OCI-LY7 (cell line): Measurements from ENCODE around the gene ITM2C. TPM values are rescaled to one million over a fixed set of nuclear protein-coding genes. Genes with fewer than 3 reads are reported as not detected.

Experiments used
- BruUV-seq: library from RNA; stranded (reverse); fragments of 400-500 nt; replicated peaks from 2 replicates; lab custom pipeline; 2021; lab: Mats Ljungman, UMichigan
- CTCF ChIA-PET: fragments of 300-600 bp; sonication (Branson Sonifier 250); formaldehyde crosslinking; loops from one replicate; lab custom pipeline; 2022; ENCODE audit warnings: antibody characterized with exemption; ENCODE audit not compliant: unreplicated experiment; lab: Charles Lee
- POLR2A ChIA-PET: fragments of 300-600 bp; sonication (Branson Sonifier 250); formaldehyde crosslinking; loops from one replicate; lab custom pipeline; 2022; ENCODE audit warnings: antibody characterized with exemption; lab: Charles Lee
- DNase-seq: peaks from one replicate; pipeline ENCODE4 v3.0.0-alpha.2; 2015; ENCODE audit warnings: low spot score
- H2AFZ ChIP-seq: fragments of 200-600 bp; sonication (generic), shearing (Covaris generic); 2 replicates; pipeline ENCODE4 v1.6.1; 2014; ENCODE audit warnings: mild to moderate bottlenecking, antibody characterized with exemption, low read length, moderate library complexity
- H3K27ac ChIP-seq: fragments of 200-600 bp; sonication (generic); 2 replicates; pipeline ENCODE4 v1.5.1; 2014; ENCODE audit warnings: mixed run types, low read depth, mild to moderate bottlenecking, moderate library complexity, low read length, inconsistent platforms; ENCODE audit not compliant: poor library complexity, severe bottlenecking
- H3K36me3 ChIP-seq: fragments of 200-600 bp; sonication (generic); 2 replicates; pipeline ENCODE4 v1.6.1; 2014; ENCODE audit warnings: mild to moderate bottlenecking, antibody characterized with exemption, low read length, moderate library complexity, mixed read lengths; ENCODE audit not compliant: insufficient read depth
- H3K4me1 ChIP-seq: fragments of 200-600 bp; sonication (generic); 2 replicates; pipeline ENCODE4 v1.5.1; 2014; ENCODE audit warnings: mild to moderate bottlenecking, low read length; ENCODE audit not compliant: insufficient read depth, poor library complexity, severe bottlenecking
- H3K4me2 ChIP-seq: fragments of 200-600 bp; sonication (generic); 2 replicates; pipeline ENCODE4 v1.6.1; 2014; ENCODE audit warnings: mild to moderate bottlenecking, low read length
- H3K4me3 ChIP-seq: fragments of 200-600 bp; sonication (generic); 2 replicates; pipeline ENCODE4 v1.5.1; 2014; ENCODE audit warnings: mild to moderate bottlenecking, low read depth, low read length; ENCODE audit not compliant: poor library complexity, severe bottlenecking
- H3K79me2 ChIP-seq: fragments of 200-600 bp; sonication (generic); 2 replicates; pipeline ENCODE4 v1.6.1; 2016; ENCODE audit warnings: low read depth, mild to moderate bottlenecking, low read length, moderate library complexity, mixed read lengths; ENCODE audit not compliant: insufficient read depth
- H3K9me2 ChIP-seq: fragments of 200-600 bp; sonication (generic); 2 replicates; pipeline ENCODE4 v1.6.1; 2016; ENCODE audit warnings: mild to moderate bottlenecking, low read length, mixed read lengths; ENCODE audit not compliant: insufficient read depth
- H3K9me3 ChIP-seq: fragments of 200-600 bp; sonication (generic); 2 replicates; pipeline ENCODE4 v1.6.1; 2014; ENCODE audit warnings: mild to moderate bottlenecking, mixed run types, low read length, mixed read lengths
- H4K20me1 ChIP-seq: fragments of 200-600 bp; sonication (generic); 2 replicates; pipeline ENCODE4 v1.6.1; 2014; ENCODE audit warnings: mild to moderate bottlenecking, antibody characterized with exemption, low read length, moderate library complexity, mixed read lengths; ENCODE audit not compliant: insufficient read depth
- EZH2phosphoT487 ChIP-seq: fragments of 200-600 bp; sonication (generic); IDR thresholded peaks from 2 replicates; pipeline ENCODE4 v1.6.1; 2018; ENCODE audit warnings: low read depth, borderline replicate concordance, mild to moderate bottlenecking, mixed run types, antibody characterized with exemption, low read length, moderate library complexity, mixed read lengths
- intact Hi-C: fragments of 100-400 bp; cut with micrococcal nuclease; formaldehyde crosslinking; loops from one replicate; pipeline ENCODE4 v1.10.0; 2022; ENCODE audit not compliant: unreplicated experiment
- total RNA-seq, 2 experiments: library from RNA; depleted of rRNA in 1 of 2; stranded (reverse); fragments of >200 nt in 1 of 2; shearing (Covaris generic) in 1 of 2; gene quantifications; 2 replicates each; pipeline ENCODE4 v1.2.3, GENCODE V29; 2014 to 2022
- TF ChIP-seq, protein P1 (sequence below): fragments of 200-600 bp; sonication (generic); conservative IDR thresholded peaks from 2 replicates; pipeline ENCODE4 v1.5.1; 2014; ENCODE audit warnings: mild to moderate bottlenecking, antibody characterized with exemption, low read length, moderate library complexity, mixed read lengths

ITM2C gene
- total RNA-seq, 2 experiments from 2014 or later, result not detected

DNA sequence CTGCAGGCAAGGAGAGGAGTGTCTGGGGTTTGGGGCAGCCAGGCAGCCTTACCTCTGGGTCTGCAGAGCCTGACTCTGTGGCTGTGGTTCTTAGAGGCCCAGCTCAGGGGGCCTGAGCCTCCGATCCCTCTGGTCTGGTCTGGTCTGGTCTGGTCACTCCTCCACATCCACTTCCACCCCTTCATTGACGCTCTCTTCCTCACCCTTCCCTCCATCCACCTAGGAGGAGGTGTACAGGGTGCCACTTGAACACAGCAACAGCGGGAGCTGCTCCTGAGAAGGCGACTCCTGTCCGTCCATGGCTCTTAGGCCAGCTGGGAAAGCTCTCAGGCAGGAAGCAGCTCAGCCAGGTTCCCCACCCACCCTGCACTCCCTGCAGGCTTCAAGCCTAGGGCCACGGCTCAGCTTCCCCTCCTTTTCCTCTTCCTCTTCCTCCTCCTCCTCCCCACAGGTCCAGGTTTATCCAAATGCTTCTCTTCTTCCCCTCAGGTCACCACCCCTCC lies 43.4 kb downstream of the ITM2C start:
- Histone ChIP-seq H3K4me1 (no peaks in the 10 kb centered on the region), H3K4me2 (no peak overlapping the region), H3K27ac (no peak overlapping the region), H2AFZ (no peak overlapping the region), H3K79me2 (no peaks in the 10 kb centered on the region), H4K20me1 (no peaks in the 10 kb centered on the region), H3K36me3 (no peaks in the 10 kb centered on the region), H3K9me3 (no peaks in the 10 kb centered on the region), H3K9me2 (no peaks in the 10 kb centered on the region), H3K4me3 (no peak overlapping the region)
- TF ChIP-seq, protein P1, sequence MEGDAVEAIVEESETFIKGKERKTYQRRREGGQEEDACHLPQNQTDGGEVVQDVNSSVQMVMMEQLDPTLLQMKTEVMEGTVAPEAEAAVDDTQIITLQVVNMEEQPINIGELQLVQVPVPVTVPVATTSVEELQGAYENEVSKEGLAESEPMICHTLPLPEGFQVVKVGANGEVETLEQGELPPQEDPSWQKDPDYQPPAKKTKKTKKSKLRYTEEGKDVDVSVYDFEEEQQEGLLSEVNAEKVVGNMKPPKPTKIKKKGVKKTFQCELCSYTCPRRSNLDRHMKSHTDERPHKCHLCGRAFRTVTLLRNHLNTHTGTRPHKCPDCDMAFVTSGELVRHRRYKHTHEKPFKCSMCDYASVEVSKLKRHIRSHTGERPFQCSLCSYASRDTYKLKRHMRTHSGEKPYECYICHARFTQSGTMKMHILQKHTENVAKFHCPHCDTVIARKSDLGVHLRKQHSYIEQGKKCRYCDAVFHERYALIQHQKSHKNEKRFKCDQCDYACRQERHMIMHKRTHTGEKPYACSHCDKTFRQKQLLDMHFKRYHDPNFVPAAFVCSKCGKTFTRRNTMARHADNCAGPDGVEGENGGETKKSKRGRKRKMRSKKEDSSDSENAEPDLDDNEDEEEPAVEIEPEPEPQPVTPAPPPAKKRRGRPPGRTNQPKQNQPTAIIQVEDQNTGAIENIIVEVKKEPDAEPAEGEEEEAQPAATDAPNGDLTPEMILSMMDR, result no peak
- TF ChIP-seq EZH2phosphoT487, result no peak
- ChIA-PET CTCF (no interaction called here), POLR2A (interaction anchor here (0.6 kb wide), 1 partner anchor 1031 kb away, joined by 4 read pairs; no protein-coding TSS in a partner anchor)
- intact Hi-C loops, result no loop called here
- no TSS peak for BruUV-seq
- DNase-seq, result no peak

DNA sequence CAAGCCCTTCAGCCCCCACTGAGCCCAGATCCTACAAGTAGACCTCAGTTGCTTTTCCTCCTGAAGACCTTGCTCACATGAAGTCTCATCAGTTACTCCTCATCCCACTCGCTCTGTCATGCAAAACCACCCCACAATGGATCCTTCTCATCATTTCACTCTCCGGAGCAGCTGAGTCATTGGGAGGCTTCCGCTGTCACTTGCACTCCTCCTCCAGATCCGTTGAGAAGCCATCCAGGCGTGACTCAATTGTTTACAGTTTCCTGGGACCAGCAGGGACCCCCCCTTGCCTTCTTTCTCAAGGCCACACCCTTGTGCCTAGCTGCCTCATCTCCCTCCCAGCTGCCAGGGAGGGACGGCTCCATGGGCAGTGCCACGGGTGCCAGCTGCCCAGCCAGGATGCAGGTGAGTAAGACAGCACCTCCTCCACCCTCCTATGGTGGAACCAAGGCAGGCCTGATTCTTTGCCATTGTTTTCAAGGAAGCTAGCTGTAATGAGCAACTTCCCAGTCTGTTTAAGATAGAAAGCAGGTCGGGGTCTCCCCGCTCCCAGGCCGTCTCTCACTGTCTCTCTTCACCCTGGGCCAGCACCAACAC lies 44.0 kb downstream of the ITM2C start:
- H3K4me3 ChIP-seq, result no peak overlapping the region

More for the DNA sequence above, 44.0 kb downstream of the ITM2C start:
- no peak for DNase-seq
- Histone ChIP-seq H3K9me2 (no peaks in the 10 kb centered on the region), H3K4me2 (no peak overlapping the region), H3K9me3 (no peaks in the 10 kb centered on the region), H3K4me1 (no peaks in the 10 kb centered on the region), H3K36me3 (no peaks in the 10 kb centered on the region), H4K20me1 (no peaks in the 10 kb centered on the region), H3K79me2 (no peaks in the 10 kb centered on the region), H3K27ac (no peak overlapping the region), H2AFZ (no peak overlapping the region)
- CTCF ChIA-PET, result no interaction called here
- POLR2A ChIA-PET, result no interaction called here
- TF ChIP-seq, protein P1, result no peak
- no peak for TF ChIP-seq EZH2phosphoT487
- intact Hi-C loops, result no loop called here
- BruUV-seq, result no TSS peak
